Measurements from ENCODE around the gene KIF26A.

The KIF26A gene

GRCh38 chr14:104212206-104213095, 74.1 kb downstream of the KIF26A start:
- TF ChIP-seq FOXM1 (IDR thresholded peaks at IDR 0.05; ENCODE audit: borderline replicate concordance, low read depth) = no peak
- TF ChIP-seq YY1 (IDR thresholded peaks at IDR 0.05; ENCODE audit: low read depth) = no peak
- TF ChIP-seq, protein P1, sequence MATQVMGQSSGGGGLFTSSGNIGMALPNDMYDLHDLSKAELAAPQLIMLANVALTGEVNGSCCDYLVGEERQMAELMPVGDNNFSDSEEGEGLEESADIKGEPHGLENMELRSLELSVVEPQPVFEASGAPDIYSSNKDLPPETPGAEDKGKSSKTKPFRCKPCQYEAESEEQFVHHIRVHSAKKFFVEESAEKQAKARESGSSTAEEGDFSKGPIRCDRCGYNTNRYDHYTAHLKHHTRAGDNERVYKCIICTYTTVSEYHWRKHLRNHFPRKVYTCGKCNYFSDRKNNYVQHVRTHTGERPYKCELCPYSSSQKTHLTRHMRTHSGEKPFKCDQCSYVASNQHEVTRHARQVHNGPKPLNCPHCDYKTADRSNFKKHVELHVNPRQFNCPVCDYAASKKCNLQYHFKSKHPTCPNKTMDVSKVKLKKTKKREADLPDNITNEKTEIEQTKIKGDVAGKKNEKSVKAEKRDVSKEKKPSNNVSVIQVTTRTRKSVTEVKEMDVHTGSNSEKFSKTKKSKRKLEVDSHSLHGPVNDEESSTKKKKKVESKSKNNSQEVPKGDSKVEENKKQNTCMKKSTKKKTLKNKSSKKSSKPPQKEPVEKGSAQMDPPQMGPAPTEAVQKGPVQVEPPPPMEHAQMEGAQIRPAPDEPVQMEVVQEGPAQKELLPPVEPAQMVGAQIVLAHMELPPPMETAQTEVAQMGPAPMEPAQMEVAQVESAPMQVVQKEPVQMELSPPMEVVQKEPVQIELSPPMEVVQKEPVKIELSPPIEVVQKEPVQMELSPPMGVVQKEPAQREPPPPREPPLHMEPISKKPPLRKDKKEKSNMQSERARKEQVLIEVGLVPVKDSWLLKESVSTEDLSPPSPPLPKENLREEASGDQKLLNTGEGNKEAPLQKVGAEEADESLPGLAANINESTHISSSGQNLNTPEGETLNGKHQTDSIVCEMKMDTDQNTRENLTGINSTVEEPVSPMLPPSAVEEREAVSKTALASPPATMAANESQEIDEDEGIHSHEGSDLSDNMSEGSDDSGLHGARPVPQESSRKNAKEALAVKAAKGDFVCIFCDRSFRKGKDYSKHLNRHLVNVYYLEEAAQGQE (IDR thresholded peaks at IDR 0.05; ENCODE audit: low read depth) = no peak
- no peak for TF ChIP-seq EP300 (IDR thresholded peaks at IDR 0.05; ENCODE audit: borderline replicate concordance)
- TF ChIP-seq CEBPB (IDR thresholded peaks at IDR 0.05) = no peak
- no peak for TF ChIP-seq TCF12 (IDR thresholded peaks at IDR 0.05; ENCODE audit: low read depth)
- TF ChIP-seq EGR1 (IDR thresholded peaks at IDR 0.05) = no peak
- no peak for TF ChIP-seq RAD21 (IDR thresholded peaks at IDR 0.05; ENCODE audit: low read depth)
- no peak for TF ChIP-seq TEAD4 (IDR thresholded peaks at IDR 0.05)
- TF ChIP-seq, protein P2, sequence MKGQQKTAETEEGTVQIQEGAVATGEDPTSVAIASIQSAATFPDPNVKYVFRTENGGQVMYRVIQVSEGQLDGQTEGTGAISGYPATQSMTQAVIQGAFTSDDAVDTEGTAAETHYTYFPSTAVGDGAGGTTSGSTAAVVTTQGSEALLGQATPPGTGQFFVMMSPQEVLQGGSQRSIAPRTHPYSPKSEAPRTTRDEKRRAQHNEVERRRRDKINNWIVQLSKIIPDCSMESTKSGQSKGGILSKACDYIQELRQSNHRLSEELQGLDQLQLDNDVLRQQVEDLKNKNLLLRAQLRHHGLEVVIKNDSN (IDR thresholded peaks at IDR 0.05) = no peak
- no peak for TF ChIP-seq ZBTB7A (IDR thresholded peaks at IDR 0.05; ENCODE audit: low read depth)
- no peak for TF ChIP-seq CREB1 (IDR thresholded peaks at IDR 0.05; ENCODE audit: low read depth)
- TF ChIP-seq, protein P3, sequence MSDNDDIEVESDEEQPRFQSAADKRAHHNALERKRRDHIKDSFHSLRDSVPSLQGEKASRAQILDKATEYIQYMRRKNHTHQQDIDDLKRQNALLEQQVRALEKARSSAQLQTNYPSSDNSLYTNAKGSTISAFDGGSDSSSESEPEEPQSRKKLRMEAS (IDR thresholded peaks at IDR 0.05) = no peak
- no peak for TF ChIP-seq TAF1 (IDR thresholded peaks at IDR 0.05; ENCODE audit: low read depth)

- no peak for TF ChIP-seq TCF12 (IDR thresholded peaks at IDR 0.05; ENCODE audit: low read depth)
- TF ChIP-seq ZBTB7A (IDR thresholded peaks at IDR 0.05; ENCODE audit: low read depth) = no peak
- TF ChIP-seq NFIC (IDR thresholded peaks at IDR 0.05) = no peak
- TF ChIP-seq CEBPB (IDR thresholded peaks at IDR 0.05) = no peak
- TF ChIP-seq TEAD4 (IDR thresholded peaks at IDR 0.05) = no peak
- TF ChIP-seq EGR1 (IDR thresholded peaks at IDR 0.05) = no peak
- TF ChIP-seq, protein P2 (IDR thresholded peaks at IDR 0.05) = no peak
- TF ChIP-seq, protein P1 (IDR thresholded peaks at IDR 0.05; ENCODE audit: low read depth) = no peak
- TF ChIP-seq FOXM1 (IDR thresholded peaks at IDR 0.05; ENCODE audit: borderline replicate concordance, low read depth) = no peak
- no peak for TF ChIP-seq EP300 (IDR thresholded peaks at IDR 0.05; ENCODE audit: borderline replicate concordance)
- TF ChIP-seq TAF1 (IDR thresholded peaks at IDR 0.05; ENCODE audit: low read depth) = no peak
Observed at GRCh38 chr14:104213301-104214034, 75.1 kb downstream of the KIF26A start.

DNA sequence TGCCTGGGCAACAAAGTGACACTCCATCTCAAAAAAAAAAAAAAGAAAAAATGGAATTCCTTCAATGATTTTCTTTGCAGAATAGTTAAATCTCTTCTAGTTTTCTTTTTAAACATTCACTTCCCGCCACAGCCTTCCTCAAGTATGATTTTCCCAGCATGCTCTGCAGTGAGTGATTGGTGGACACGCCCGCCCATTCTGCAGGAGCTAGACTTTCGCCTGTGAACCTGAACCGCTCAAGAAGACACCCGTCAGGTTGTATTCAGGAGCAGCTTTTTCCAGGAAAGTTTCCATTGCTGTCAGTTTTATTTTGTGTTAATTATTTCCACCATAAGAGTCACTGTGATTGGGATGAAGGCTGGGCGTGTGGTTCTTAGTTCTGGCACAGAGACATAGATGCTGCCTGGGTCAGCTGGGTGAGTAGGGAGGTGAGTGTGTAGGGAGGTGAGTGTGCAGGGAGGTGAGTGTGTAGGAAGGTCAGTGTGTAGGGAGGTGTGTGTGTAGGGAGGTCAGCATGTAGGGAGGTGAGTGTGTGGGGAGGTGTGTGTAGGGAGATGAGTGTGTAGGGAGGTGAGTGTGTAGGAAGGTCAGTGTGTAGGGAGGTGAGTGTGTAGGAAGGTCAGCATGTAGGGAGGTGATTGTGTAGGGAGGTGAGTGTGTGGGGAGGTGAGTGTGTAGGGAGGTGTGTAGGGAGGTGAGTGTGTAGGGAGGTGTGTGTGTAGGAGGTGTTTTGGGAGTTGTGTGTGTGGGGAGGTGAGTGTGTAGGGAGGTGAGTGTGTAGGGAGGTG, 76.2 kb downstream of the KIF26A start:
- no peak for TF ChIP-seq EP300 (IDR thresholded peaks at IDR 0.05; ENCODE audit: borderline replicate concordance)
- TF ChIP-seq TAF1 (IDR thresholded peaks at IDR 0.05; ENCODE audit: low read depth) = no peak
- TF ChIP-seq EGR1 (IDR thresholded peaks at IDR 0.05) = no peak

- no peak for TF ChIP-seq TAF1 (IDR thresholded peaks at IDR 0.05; ENCODE audit: low read depth)
- TF ChIP-seq, protein P1 (IDR thresholded peaks at IDR 0.05; ENCODE audit: low read depth) = no peak
- TF ChIP-seq EGR1 (IDR thresholded peaks at IDR 0.05) = no peak
- TF ChIP-seq ZBTB7A (IDR thresholded peaks at IDR 0.05; ENCODE audit: low read depth) = no peak
Observed at GRCh38 chr14:104215706-104216334, 77.4 kb downstream of the KIF26A start.

Measured in Ishikawa (cell line).